HG03060 (cell line): ENCODE data around the gene TBPL2.
"Not testable (repeated sequence)": the region's sequence is repeated elsewhere in the genome, so short reads cannot be mapped to it uniquely, and the experiment has no call there.

Source experiments
- ATAC-seq: cut with Tn5 transposase; IDR thresholded peaks from one replicate; pipeline ENCODE4 v1.9.1; 2021; ENCODE audit warnings: low read depth, moderate number of reproducible peaks; ENCODE audit not compliant: unreplicated experiment

TBPL2 gene

DNA sequence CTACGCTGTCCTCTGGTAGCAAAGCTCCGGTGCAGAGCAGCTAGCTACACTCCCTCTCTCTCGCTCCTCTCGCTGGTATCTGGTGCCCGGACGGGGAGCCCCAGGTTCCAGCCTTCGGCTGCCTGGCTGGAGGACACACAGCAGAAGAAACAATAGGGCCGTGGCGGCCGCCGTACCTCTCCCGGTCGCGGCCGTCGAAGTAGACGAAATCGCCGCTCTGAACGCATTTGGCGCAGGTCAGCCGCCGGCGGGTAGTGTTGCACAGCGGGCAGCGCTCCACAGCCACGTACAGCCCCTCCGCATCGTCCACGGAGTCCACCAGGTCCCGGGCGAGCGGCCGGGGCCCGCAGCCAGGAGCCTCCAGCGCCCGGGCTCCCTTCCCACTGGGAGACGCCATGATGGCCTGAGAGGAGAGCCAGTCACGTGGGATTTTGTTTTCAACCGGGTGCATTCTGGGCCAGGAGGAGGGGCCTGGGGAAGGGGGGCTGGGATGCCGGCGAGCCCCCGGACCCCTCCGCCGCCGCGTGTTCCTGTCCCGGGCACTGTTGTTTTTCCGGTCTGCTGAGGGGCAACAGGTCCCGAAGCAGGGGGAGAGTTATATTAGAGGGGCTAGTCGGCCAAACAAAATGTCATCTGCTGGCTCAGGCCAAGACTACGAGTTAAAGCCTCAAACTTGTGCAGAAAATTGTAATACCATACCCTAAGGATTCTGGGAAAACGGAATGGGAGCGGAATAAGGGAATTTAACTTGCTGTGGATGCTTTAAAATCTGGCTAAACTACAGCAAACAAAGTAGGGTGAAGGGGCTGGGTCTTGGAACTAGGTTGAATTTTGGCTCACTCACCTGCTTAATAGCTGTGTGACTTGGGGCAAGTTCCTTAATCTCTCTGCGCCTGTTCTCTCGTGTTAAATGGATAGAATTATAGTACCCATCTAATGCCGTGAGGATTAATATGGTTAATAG, 28.7 kb downstream of the TBPL2 start, which contains the start of gene ATG14:
Gene ATG14, minus strand, starts transcription at position 405 of the 964 bp plus-strand sequence. Its CDS starts 8 bp downstream, at position 397.
- no peak for ATAC-seq

- ATAC-seq, result no peak
These were observed 29.5 kb downstream of the TBPL2 start for GRCh38 chr14:55410876-55411275.

DNA sequence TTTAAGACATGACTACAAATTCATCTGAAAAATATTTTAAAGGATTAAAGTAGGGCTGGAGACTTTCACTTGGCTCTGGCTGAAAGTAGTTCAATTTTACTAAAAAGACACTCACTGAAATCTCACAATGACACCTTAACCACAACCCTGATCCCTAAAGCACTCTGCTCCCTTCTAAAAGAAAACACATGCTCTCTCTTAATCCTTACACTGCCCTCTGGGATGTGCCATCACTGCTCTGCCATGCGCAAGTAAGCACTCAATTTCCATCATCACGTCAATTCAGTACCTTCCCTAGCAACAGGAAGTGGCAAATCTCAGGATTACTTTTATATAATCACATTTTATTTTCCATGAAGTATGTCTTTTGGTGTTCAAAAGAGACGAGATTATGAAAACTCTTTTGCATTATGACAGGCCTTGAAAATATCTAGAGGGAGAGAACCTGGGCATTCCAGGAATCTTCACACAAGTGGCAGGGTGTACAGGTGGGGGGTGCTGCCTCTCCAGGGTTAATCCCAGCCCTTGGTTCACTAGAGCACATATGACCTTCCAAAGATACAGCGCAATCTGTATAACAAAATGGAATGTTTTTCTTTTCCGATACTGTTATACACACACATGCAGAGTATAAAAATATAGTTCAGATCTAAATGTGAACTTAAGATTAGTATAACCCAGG, 36.1 kb downstream of the TBPL2 start:
- ATAC-seq, result no peak

DNA sequence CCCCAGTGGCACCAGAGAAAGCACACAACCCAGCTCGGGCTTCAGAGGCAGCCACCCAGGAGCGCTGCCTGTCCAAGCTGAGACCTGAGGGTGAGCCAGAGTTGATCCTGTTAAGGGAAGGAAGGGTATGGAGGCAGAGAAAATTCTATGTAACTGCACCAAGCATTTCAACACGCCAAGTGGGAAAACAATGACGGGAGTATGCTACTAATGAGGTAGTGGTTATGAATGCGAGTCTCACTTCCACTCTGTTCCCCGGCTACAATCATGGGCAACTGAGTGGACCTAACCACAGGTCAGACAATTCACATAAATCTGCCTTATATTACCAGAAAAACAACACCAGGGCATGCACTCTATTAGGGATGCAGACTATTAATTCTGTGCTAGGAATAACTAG, 38.7 kb downstream of the TBPL2 start:
- ATAC-seq, result no peak

DNA sequence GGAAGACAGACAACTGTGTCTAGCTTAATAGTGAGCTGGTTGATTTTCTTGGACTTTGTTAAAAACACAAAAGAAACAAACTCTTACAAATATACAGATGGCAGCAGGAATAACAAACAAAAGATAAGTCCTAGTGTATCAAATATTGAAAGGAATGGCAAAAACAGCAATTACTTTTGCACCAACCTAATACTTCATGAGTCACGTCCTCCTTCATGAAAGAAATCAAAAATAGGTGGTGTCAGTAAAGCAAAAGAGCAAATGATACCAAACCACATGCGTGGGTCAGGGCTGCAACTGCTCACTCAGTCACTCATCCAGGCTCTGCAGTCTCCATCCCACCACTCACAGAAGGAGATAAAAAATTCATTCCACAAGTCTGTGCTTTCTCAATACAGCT, 40.6 kb downstream of the TBPL2 start:
- ATAC-seq, result no peak

DNA sequence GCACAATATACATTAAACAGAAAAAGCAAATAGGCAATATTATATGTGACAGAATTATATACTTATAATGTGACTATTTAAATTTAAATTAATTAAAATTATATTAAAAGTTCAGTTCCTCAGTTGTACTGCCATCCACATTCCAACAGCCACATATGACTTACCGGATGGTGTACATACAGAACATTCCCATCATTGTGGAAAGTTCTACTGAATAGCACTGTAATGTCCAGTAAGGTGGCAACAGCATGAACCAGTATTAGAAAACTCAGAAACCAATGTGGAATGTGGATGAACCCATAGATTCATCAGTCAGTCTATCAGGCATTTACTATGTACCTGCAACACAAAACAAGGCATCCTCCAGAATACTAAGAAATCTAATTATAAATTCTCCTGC, 41.2 kb downstream of the TBPL2 start:
- no peak for ATAC-seq

- ATAC-seq, result no peak
These were observed 41.7 kb downstream of the TBPL2 start for GRCh38 chr14:55398679-55399078.

GRCh38 chr14:55389330-55389729, 51.1 kb downstream of the TBPL2 start:
- ATAC-seq, result no peak

GRCh38 chr14:55388160-55388559, 52.3 kb downstream of the TBPL2 start:
- no peak for ATAC-seq

DNA sequence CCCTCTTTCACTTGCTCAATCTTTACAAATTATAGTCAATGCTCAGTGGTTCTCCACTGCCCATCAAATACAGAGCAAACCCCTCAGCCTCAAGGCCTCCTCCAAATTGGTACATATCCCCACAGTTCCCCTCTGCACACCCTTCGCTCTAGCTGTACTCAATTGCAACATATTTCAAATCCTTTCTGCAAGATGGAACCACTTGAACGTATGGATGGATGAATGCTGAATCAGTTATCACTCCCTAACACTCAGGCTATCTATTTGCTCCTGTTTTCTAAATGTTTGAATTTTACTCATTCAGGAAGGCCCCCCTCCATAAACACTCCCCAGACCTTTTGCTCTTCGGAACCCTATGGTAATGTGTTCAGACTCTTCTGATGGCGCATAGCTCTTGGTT, 53.3 kb downstream of the TBPL2 start:
- ATAC-seq, result no peak

DNA sequence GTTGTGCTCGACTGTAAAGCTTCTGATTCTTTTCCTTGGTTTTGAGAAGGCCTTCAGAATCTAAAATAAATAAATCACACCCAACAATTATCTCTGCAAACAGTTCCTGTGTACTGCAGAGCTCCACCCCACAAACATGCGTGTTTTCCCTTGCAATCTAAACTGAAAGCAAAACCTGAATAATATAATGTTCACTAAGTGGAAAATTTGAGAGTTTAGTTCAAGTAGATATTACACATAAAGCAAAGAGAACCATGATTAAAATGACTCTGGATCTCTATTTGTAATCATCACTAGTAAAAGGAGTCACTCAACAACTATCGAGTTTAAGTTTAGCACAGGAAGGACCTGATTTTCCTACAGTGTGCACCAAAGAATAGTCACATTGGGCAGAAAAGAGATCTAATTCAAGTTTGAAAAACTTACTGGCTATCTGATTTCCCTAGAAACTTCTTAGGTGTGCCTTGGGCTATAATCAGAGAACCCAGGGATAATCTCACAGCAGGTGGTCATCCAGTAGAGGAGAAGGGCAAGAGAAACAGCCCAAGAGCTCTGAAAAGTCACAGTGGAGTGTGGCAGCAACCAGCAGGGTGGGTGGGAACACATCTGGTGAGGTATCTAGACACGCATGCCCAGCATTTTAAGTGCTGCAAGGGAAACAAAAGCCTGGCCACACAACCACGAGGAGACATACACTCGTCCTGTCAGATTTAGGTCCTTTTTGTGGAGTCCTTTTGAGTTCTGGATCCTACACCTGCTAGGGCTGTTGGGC, 54.2 kb downstream of the TBPL2 start:
- no peak for ATAC-seq

GRCh38 chr14:55384536-55384935, 55.9 kb downstream of the TBPL2 start:
- ATAC-seq, result no peak

GRCh38 chr14:55383541-55384140, 56.8 kb downstream of the TBPL2 start:
- ATAC-seq, result no peak

- ATAC-seq, result not testable (repeated sequence)
These were observed 57.4 kb downstream of the TBPL2 start for GRCh38 chr14:55383056-55383466.

GRCh38 chr14:55382483-55382882, 57.9 kb downstream of the TBPL2 start:
- no peak for ATAC-seq

DNA sequence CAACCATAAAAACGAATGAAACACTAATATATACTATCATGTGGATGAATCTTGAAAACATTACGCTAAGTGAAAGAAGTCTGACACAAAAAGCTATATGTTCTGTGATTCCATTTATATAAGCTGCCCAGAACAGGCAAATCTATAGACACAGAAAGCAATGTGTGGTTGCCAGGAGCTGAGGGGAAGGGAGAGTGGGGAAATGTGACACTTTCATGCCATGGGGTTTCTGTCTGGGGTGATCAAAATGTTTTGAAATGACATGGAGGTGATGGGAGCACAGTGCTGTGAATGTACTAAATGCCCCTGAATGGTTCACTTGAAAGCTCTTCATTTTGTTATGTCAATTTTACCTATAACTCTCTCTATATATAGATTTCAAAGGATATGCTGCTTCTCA, 58.9 kb downstream of the TBPL2 start:
- no peak for ATAC-seq

- ATAC-seq, result no peak
These were observed 59.4 kb downstream of the TBPL2 start for GRCh38 chr14:55381040-55381439.

DNA sequence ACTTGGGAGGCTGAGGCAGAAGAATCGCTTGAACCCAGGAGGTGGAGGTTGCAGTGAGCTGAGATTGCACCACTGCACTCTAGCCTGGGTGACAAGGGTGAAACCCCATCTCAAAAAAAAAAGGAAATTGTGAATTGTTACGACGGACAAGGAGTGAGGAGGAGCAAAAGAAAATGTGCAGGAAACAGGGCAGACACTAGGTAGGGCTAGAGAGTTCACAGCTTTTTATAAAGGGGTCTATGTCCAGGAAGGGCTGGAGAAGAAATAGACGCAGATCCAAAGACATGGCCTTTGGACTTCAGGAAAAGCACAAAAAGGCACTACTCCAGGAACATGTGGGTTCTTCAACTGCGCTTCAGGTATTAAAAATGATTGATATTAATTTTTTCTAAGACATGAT, 63.2 kb downstream of the TBPL2 start:
- ATAC-seq, result no peak

- no peak for ATAC-seq
These were observed 65.6 kb downstream of the TBPL2 start for GRCh38 chr14:55374771-55375170.
